Measurements from ENCODE around the gene KCTD10.
A peak's percentile ranks its signal among the peaks of the same experiment; 100 is the strongest.

GRCh38 chr12:109461049-109461845 is 15.9 kb downstream of the KCTD10 start:
- no peak for TF ChIP-seq CTCF (IDR thresholded peaks at IDR 0.05; ENCODE audit: low read depth, low read length, missing input control)
- peak; percentile 33 to 43 for TF ChIP-seq RXRA (IDR thresholded peaks at IDR 0.05)
- TF ChIP-seq FOXA2 (IDR thresholded peaks at IDR 0.05) = no peak
- TF ChIP-seq MAX (IDR thresholded peaks at IDR 0.05) = peak; percentile 61
- peak; percentile 17 for TF ChIP-seq REST (IDR thresholded peaks at IDR 0.05)
- TF ChIP-seq SP1 (IDR thresholded peaks at IDR 0.05) = peak; percentile 51
- no peak for TF ChIP-seq TAF1 (conservative IDR thresholded peaks at IDR 0.05)
- TF ChIP-seq RAD21 (IDR thresholded peaks at IDR 0.05) = no peak
- peak; percentile 61 to 80 for TF ChIP-seq GABPA (IDR thresholded peaks at IDR 0.05 in 1 of 2, conservative IDR thresholded peaks at IDR 0.05 in 1 of 2)
- peak in 1 of 2 donors; percentile 49 for TF ChIP-seq HNF4A (conservative IDR thresholded peaks at IDR 0.05)
- no peak for TF ChIP-seq ZBTB33 (IDR thresholded peaks at IDR 0.05)
